Measurements from ENCODE around the gene ITGB6.

DNA sequence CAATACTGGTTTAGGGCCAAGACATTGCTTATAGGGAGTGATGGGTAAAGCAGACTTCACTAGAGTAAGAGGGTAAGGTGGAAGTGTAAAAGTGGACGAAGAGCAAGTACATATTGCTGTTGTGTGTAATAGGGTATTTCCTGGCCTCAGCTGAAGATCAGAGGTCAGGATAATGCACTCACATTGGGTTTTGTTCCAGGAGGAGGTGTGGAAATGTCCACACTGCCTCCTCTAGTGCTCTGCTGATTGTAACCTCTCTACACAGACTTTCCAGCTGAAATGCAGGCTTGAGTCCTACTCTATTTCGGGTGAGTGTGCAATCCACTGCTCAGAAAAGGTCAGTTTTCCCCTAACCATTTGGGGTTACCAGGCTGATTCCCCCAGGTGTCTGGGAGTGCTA is 96.0 kb downstream of the ITGB6 start:
- no peak for TF ChIP-seq ZNF8 (CRISPR knock-in tag; IDR thresholded peaks at IDR 0.05)
- TF ChIP-seq ZFP3 (CRISPR knock-in tag; IDR thresholded peaks at IDR 0.05), result no peak
- no peak for TF ChIP-seq ZFP30 (CRISPR knock-in tag; IDR thresholded peaks at IDR 0.05)
- TF ChIP-seq, protein P1, sequence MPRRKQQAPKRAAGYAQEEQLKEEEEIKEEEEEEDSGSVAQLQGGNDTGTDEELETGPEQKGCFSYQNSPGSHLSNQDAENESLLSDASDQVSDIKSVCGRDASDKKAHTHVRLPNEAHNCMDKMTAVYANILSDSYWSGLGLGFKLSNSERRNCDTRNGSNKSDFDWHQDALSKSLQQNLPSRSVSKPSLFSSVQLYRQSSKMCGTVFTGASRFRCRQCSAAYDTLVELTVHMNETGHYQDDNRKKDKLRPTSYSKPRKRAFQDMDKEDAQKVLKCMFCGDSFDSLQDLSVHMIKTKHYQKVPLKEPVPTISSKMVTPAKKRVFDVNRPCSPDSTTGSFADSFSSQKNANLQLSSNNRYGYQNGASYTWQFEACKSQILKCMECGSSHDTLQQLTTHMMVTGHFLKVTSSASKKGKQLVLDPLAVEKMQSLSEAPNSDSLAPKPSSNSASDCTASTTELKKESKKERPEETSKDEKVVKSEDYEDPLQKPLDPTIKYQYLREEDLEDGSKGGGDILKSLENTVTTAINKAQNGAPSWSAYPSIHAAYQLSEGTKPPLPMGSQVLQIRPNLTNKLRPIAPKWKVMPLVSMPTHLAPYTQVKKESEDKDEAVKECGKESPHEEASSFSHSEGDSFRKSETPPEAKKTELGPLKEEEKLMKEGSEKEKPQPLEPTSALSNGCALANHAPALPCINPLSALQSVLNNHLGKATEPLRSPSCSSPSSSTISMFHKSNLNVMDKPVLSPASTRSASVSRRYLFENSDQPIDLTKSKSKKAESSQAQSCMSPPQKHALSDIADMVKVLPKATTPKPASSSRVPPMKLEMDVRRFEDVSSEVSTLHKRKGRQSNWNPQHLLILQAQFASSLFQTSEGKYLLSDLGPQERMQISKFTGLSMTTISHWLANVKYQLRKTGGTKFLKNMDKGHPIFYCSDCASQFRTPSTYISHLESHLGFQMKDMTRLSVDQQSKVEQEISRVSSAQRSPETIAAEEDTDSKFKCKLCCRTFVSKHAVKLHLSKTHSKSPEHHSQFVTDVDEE (CRISPR knock-in tag; IDR thresholded peaks at IDR 0.05), result no peak
- TF ChIP-seq, protein P2, sequence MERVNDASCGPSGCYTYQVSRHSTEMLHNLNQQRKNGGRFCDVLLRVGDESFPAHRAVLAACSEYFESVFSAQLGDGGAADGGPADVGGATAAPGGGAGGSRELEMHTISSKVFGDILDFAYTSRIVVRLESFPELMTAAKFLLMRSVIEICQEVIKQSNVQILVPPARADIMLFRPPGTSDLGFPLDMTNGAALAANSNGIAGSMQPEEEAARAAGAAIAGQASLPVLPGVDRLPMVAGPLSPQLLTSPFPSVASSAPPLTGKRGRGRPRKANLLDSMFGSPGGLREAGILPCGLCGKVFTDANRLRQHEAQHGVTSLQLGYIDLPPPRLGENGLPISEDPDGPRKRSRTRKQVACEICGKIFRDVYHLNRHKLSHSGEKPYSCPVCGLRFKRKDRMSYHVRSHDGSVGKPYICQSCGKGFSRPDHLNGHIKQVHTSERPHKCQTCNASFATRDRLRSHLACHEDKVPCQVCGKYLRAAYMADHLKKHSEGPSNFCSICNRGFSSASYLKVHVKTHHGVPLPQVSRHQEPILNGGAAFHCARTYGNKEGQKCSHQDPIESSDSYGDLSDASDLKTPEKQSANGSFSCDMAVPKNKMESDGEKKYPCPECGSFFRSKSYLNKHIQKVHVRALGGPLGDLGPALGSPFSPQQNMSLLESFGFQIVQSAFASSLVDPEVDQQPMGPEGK (CRISPR knock-in tag; IDR thresholded peaks at IDR 0.05; ENCODE audit: borderline replicate concordance), result no peak
